A549 (cell line): Measurements from ENCODE around the gene STYX.

Experiments used
- EP300 ChIP-seq, 2 experiments: fragments of >200 bp; sonication (Bioruptor Twin); formaldehyde crosslinking; IDR thresholded peaks; 2 replicates in 1 of 2; 3 replicates in 1 of 2; pipeline ENCODE4 v1.6.1; 2016 to 2017
- FOSL2 ChIP-seq, 2 experiments: fragments of 450-650 bp in 1 of 2; fragments of >200 bp in 1 of 2; sonication (Bioruptor Twin) in 1 of 2; formaldehyde crosslinking; IDR thresholded peaks; 2 replicates each; pipeline versions ENCODE4 v1.5.0 to v1.6.1; 2016 to 2020; ENCODE audit warnings: mild to moderate bottlenecking in 1 of 2, moderate library complexity in 1 of 2
- MAZ ChIP-seq: fragments of 150-350 bp; IDR thresholded peaks from 2 replicates; pipeline ENCODE4 v1.6.1; 2014; ENCODE audit warnings: antibody characterized with exemption, low read depth, low read length, borderline replicate concordance
- POLR2A ChIP-seq: IDR thresholded peaks from 2 replicates; pipeline ENCODE4 v1.6.1; 2012; ENCODE audit warnings: mild to moderate bottlenecking, low read length
- POLR2AphosphoS2 ChIP-seq: conservative IDR thresholded peaks from 2 replicates; pipeline ENCODE4 v1.6.1; 2012; ENCODE audit warnings: low read length, improper control_type of control experiment, inconsistent platforms
- RAD21 ChIP-seq, 2 experiments: fragments of >200 bp in 1 of 2; sonication (Bioruptor Twin) in 1 of 2; formaldehyde crosslinking in 1 of 2; IDR thresholded peaks in 1 of 2; conservative IDR thresholded peaks in 1 of 2; 2 replicates in 1 of 2; 3 replicates in 1 of 2; pipeline ENCODE4 v1.6.1; 2012 to 2018; ENCODE audit warnings: inconsistent platforms in 1 of 2
- RCOR1 ChIP-seq: fragments of 150-350 bp; IDR thresholded peaks from 2 replicates; pipeline ENCODE4 v1.6.1; 2014; ENCODE audit warnings: antibody characterized with exemption, low read length, low read depth
- RNF2 ChIP-seq: fragments of 200-600 bp; sonication (generic); IDR thresholded peaks from 2 replicates; pipeline ENCODE4 v1.6.1; 2016; ENCODE audit warnings: low read depth, mild to moderate bottlenecking, antibody characterized with exemption, moderate library complexity, borderline replicate concordance
- SREBF2 ChIP-seq: fragments of 450-650 bp; IDR thresholded peaks from 2 replicates; pipeline ENCODE4 v1.6.1; 2014; ENCODE audit warnings: mild to moderate bottlenecking, moderate library complexity
- ZFP36 ChIP-seq: fragments of 450-650 bp; IDR thresholded peaks from 2 replicates; pipeline ENCODE4 v1.6.1; 2014; ENCODE audit warnings: borderline replicate concordance; ENCODE audit not compliant: partially characterized antibody
- TF ChIP-seq, protein P1 (sequence below): fragments of 200-600 bp; sonication (generic); IDR thresholded peaks from 2 replicates; pipeline ENCODE4 v1.6.1; 2016; ENCODE audit warnings: antibody characterized with exemption, mild to moderate bottlenecking, moderate library complexity
- TF ChIP-seq, protein P2 (sequence below): fragments of >200 bp; sonication (Bioruptor Twin); formaldehyde crosslinking; IDR thresholded peaks from 3 replicates; pipeline ENCODE4 v1.5.1; 2016
- TF ChIP-seq, protein P3 (sequence below): fragments of 250-450 bp; sonication (Bioruptor Pico); IDR thresholded peaks from 2 replicates; pipeline ENCODE4 v1.5.0; 2021; ENCODE audit warnings: mild to moderate bottlenecking, moderate library complexity, borderline replicate concordance

DNA sequence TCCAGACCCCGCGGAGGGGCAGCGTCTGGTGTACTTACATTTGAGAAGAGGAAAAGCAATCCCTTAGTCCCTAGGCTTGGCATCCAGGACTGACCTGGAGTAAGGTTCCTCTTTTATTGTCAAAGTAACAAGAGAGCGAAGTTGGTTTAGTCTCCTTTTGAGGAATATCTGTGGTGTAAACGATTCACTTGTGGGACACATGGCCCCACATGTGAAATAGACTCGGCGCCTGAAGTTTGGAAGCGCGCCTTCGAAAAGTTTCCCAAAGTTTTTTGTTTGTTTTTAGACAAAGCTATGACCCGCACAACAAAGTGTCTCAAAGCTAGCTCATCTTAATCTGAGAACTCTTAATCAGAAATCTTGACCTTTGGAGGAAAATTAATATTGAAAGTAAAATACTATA is 744 bp downstream of the STYX start:
- TF ChIP-seq ZFP36 (no peak), POLR2A (no peak), POLR2AphosphoS2 (no peak), RCOR1 (no peak), EP300 (IDR thresholded peaks at IDR 0.05) (no peak), FOSL2 (IDR thresholded peaks at IDR 0.05) (no peak), FOSL2 (CRISPR knock-in tag; IDR thresholded peaks at IDR 0.05) (no peak), RAD21 (conservative IDR thresholded peaks at IDR 0.05 in 1 of 2, IDR thresholded peaks at IDR 0.05 in 1 of 2) (no peak), RNF2 (no peak), MAZ (no peak), SREBF2 (no peak)
- TF ChIP-seq, protein P1, sequence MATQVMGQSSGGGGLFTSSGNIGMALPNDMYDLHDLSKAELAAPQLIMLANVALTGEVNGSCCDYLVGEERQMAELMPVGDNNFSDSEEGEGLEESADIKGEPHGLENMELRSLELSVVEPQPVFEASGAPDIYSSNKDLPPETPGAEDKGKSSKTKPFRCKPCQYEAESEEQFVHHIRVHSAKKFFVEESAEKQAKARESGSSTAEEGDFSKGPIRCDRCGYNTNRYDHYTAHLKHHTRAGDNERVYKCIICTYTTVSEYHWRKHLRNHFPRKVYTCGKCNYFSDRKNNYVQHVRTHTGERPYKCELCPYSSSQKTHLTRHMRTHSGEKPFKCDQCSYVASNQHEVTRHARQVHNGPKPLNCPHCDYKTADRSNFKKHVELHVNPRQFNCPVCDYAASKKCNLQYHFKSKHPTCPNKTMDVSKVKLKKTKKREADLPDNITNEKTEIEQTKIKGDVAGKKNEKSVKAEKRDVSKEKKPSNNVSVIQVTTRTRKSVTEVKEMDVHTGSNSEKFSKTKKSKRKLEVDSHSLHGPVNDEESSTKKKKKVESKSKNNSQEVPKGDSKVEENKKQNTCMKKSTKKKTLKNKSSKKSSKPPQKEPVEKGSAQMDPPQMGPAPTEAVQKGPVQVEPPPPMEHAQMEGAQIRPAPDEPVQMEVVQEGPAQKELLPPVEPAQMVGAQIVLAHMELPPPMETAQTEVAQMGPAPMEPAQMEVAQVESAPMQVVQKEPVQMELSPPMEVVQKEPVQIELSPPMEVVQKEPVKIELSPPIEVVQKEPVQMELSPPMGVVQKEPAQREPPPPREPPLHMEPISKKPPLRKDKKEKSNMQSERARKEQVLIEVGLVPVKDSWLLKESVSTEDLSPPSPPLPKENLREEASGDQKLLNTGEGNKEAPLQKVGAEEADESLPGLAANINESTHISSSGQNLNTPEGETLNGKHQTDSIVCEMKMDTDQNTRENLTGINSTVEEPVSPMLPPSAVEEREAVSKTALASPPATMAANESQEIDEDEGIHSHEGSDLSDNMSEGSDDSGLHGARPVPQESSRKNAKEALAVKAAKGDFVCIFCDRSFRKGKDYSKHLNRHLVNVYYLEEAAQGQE = no peak
- TF ChIP-seq, protein P2, sequence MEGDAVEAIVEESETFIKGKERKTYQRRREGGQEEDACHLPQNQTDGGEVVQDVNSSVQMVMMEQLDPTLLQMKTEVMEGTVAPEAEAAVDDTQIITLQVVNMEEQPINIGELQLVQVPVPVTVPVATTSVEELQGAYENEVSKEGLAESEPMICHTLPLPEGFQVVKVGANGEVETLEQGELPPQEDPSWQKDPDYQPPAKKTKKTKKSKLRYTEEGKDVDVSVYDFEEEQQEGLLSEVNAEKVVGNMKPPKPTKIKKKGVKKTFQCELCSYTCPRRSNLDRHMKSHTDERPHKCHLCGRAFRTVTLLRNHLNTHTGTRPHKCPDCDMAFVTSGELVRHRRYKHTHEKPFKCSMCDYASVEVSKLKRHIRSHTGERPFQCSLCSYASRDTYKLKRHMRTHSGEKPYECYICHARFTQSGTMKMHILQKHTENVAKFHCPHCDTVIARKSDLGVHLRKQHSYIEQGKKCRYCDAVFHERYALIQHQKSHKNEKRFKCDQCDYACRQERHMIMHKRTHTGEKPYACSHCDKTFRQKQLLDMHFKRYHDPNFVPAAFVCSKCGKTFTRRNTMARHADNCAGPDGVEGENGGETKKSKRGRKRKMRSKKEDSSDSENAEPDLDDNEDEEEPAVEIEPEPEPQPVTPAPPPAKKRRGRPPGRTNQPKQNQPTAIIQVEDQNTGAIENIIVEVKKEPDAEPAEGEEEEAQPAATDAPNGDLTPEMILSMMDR = no peak
- TF ChIP-seq, protein P3, sequence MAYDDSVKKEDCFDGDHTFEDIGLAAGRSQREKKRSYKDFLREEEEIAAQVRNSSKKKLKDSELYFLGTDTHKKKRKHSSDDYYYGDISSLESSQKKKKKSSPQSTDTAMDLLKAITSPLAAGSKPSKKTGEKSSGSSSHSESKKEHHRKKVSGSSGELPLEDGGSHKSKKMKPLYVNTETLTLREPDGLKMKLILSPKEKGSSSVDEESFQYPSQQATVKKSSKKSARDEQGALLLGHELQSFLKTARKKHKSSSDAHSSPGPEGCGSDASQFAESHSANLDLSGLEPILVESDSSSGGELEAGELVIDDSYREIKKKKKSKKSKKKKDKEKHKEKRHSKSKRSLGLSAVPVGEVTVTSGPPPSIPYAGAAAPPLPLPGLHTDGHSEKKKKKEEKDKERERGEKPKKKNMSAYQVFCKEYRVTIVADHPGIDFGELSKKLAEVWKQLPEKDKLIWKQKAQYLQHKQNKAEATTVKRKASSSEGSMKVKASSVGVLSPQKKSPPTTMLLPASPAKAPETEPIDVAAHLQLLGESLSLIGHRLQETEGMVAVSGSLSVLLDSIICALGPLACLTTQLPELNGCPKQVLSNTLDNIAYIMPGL (CRISPR knock-in tag) = no peak
